Left lobe of liver (tissue), 2 donors: ENCODE measurements around the gene CDKAL1. TPM values are rescaled to one million over a fixed set of nuclear protein-coding genes. Genes with fewer than 3 reads are reported as not detected.
"Not testable (repeated sequence)": the region's sequence is repeated elsewhere in the genome, so short reads cannot be mapped to it uniquely, and the experiment has no call there.

Experiments
- ATAC-seq: fragments of 200-7000 bp; cut with Tn5 transposase; one replicate; pipeline ENCODE4 v1.9.1; 2020; ENCODE audit warnings: mild to moderate bottlenecking, moderate library complexity
- DNase-seq: peaks from one replicate; pipeline ENCODE4 v3.0.0-alpha.2; 2020; ENCODE audit warnings: low spot score
- total RNA-seq: library from RNA; stranded (reverse); gene quantifications from one replicate; pipeline ENCODE4 v1.2.1, GENCODE V29; 2021
- donor health status: DM: no; HTN: no; CAD: no; lungs with moderate emphysema.
- donor health status: DM: no; HTN: yes; CAD: no.

Gene CDKAL1
- total RNA-seq, 1 donor from 2014 or later: 5.1 TPM

GRCh38 chr6:21049148-21049547 lies 514.9 kb downstream of the CDKAL1 start:
- DNase-seq (no peak), ATAC-seq (no peak)

- ATAC-seq: no peak
- DNase-seq: no peak
Observed at GRCh38 chr6:21049572-21049971, 515.3 kb downstream of the CDKAL1 start.

- ATAC-seq: no peak
Observed at GRCh38 chr6:21050935-21051334, 516.7 kb downstream of the CDKAL1 start.

GRCh38 chr6:21051777-21052176 lies 517.5 kb downstream of the CDKAL1 start:
- ATAC-seq (no peak), DNase-seq (no peak)

More at GRCh38 chr6:21050935-21051334, 516.7 kb downstream of the CDKAL1 start:
- no peak for DNase-seq

- ATAC-seq (no peak), DNase-seq (no peak)
Observed at GRCh38 chr6:21053612-21054011, 519.4 kb downstream of the CDKAL1 start.

GRCh38 chr6:21055480-21055879 lies 521.2 kb downstream of the CDKAL1 start:
- not testable (repeated sequence) for DNase-seq, ATAC-seq

GRCh38 chr6:21061892-21062291 lies 527.6 kb downstream of the CDKAL1 start:
- DNase-seq: no peak
- peak; percentile 50 for ATAC-seq

- DNase-seq: no peak
- no peak for ATAC-seq
Observed at GRCh38 chr6:21064756-21065340, 530.6 kb downstream of the CDKAL1 start.

GRCh38 chr6:21067521-21067920 lies 533.3 kb downstream of the CDKAL1 start:
- DNase-seq: no peak
- no peak for ATAC-seq

GRCh38 chr6:21070620-21071019 lies 536.4 kb downstream of the CDKAL1 start:
- no peak for DNase-seq
- no peak for ATAC-seq

GRCh38 chr6:21071780-21072468 lies 537.7 kb downstream of the CDKAL1 start:
- no peak for ATAC-seq
- no peak for DNase-seq

GRCh38 chr6:21073318-21073839 lies 539.1 kb downstream of the CDKAL1 start:
- no peak for ATAC-seq

GRCh38 chr6:21074484-21074883 lies 540.2 kb downstream of the CDKAL1 start:
- ATAC-seq (no peak), DNase-seq (no peak)

More at GRCh38 chr6:21073318-21073839, 539.1 kb downstream of the CDKAL1 start:
- no peak for DNase-seq

- DNase-seq (no peak), ATAC-seq (no peak)
Observed at GRCh38 chr6:21075986-21076385, 541.7 kb downstream of the CDKAL1 start.

GRCh38 chr6:21078497-21078896 lies 544.2 kb downstream of the CDKAL1 start:
- DNase-seq: no peak
- ATAC-seq: no peak

- no peak for ATAC-seq
- no peak for DNase-seq
Observed at GRCh38 chr6:21079468-21080048, 545.3 kb downstream of the CDKAL1 start.

GRCh38 chr6:21080221-21080620 lies 546.0 kb downstream of the CDKAL1 start:
- ATAC-seq: no peak
- no peak for DNase-seq

- ATAC-seq: no peak
- no peak for DNase-seq
Observed at GRCh38 chr6:21082091-21082490, 547.8 kb downstream of the CDKAL1 start.

- DNase-seq (no peak), ATAC-seq (no peak)
Observed at GRCh38 chr6:21083708-21084107, 549.5 kb downstream of the CDKAL1 start.

GRCh38 chr6:21084656-21085055 lies 550.4 kb downstream of the CDKAL1 start:
- DNase-seq: no peak
- no peak for ATAC-seq

- ATAC-seq: no peak
- DNase-seq: no peak
Observed at GRCh38 chr6:21085211-21085610, 551.0 kb downstream of the CDKAL1 start.

GRCh38 chr6:21085643-21086042 lies 551.4 kb downstream of the CDKAL1 start:
- DNase-seq: no peak

More at GRCh38 chr6:21085643-21086042, 551.4 kb downstream of the CDKAL1 start:
- ATAC-seq: no peak
